WERI-Rb-1 (cell line): ENCODE measurements around the gene PRPF8.

Experiments
- DNase-seq: peaks from one replicate; pipeline ENCODE4 v3.0.0-alpha.2; 2020
- H3K27ac ChIP-seq: fragments of 250-450 bp; sonication (Bioruptor Pico); 2 replicates; pipeline ENCODE4 v1.5.1; 2020; ENCODE audit warnings: mild to moderate bottlenecking, moderate library complexity
- H3K27me3 ChIP-seq: fragments of 250-450 bp; sonication (Bioruptor Pico); 2 replicates; pipeline ENCODE4 v1.5.1; 2021; ENCODE audit warnings: mild to moderate bottlenecking, low read depth, moderate library complexity; ENCODE audit not compliant: insufficient read depth, severe bottlenecking
- H3K36me3 ChIP-seq: fragments of 250-450 bp; sonication (Bioruptor Pico); 2 replicates; pipeline ENCODE4 v1.5.1; 2020; ENCODE audit warnings: mild to moderate bottlenecking, moderate library complexity
- H3K4me3 ChIP-seq: 2 replicates; pipeline ENCODE4 v1.5.1; 2011; ENCODE audit warnings: low read depth, mild to moderate bottlenecking, control low read depth, low read length
- H3K9me3 ChIP-seq: fragments of 250-450 bp; sonication (Bioruptor Pico); 2 replicates; pipeline ENCODE4 v1.5.1; 2021; ENCODE audit warnings: mild to moderate bottlenecking, moderate library complexity; ENCODE audit not compliant: severe bottlenecking
- TF ChIP-seq, protein P1 (sequence below): IDR thresholded peaks from 2 replicates; pipeline ENCODE4 v1.5.1; 2011; ENCODE audit warnings: low read depth, mild to moderate bottlenecking, control low read depth, inconsistent platforms, low read length

PRPF8 gene

DNA sequence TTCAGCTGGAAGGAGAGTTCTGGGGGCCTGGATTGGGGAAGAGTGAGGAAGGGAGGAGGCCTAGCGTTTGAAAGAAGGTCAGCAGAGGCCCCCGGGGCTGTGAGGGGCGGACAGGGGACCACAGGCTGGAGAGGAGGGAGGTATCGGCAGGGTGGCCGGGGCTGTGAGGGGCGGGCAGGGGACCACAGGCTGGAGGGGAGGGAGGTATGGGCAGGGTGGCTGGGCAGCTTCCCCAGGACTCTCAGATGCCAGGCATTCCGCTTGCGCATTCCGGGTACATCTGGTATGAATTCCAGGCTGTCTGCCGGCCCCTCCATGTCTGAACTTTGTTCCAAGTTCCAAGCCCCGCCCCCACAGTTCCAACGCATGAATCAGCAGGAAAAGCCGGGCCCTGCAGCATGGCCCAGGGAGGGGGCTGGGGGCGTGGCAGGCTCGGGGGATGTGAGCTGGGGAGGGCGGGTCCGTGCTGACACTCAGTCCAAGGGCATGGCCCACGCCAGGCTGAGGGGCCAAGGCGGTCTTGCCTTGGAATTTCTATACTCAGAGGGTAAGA, 29.8 kb upstream of the PRPF8 start:
- Histone ChIP-seq H3K27me3 (no peaks in the 10 kb centered on the region), H3K27ac (peak overlapping the region; percentile 44; the same call in 1 of the 2 replicates), H3K36me3 (no peaks in the 10 kb centered on the region), H3K4me3 (peak overlapping the region; percentile 29), H3K9me3 (no peaks in the 10 kb centered on the region)
- peak; percentile 92 for DNase-seq
- TF ChIP-seq, protein P1, sequence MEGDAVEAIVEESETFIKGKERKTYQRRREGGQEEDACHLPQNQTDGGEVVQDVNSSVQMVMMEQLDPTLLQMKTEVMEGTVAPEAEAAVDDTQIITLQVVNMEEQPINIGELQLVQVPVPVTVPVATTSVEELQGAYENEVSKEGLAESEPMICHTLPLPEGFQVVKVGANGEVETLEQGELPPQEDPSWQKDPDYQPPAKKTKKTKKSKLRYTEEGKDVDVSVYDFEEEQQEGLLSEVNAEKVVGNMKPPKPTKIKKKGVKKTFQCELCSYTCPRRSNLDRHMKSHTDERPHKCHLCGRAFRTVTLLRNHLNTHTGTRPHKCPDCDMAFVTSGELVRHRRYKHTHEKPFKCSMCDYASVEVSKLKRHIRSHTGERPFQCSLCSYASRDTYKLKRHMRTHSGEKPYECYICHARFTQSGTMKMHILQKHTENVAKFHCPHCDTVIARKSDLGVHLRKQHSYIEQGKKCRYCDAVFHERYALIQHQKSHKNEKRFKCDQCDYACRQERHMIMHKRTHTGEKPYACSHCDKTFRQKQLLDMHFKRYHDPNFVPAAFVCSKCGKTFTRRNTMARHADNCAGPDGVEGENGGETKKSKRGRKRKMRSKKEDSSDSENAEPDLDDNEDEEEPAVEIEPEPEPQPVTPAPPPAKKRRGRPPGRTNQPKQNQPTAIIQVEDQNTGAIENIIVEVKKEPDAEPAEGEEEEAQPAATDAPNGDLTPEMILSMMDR, result no peak

DNA sequence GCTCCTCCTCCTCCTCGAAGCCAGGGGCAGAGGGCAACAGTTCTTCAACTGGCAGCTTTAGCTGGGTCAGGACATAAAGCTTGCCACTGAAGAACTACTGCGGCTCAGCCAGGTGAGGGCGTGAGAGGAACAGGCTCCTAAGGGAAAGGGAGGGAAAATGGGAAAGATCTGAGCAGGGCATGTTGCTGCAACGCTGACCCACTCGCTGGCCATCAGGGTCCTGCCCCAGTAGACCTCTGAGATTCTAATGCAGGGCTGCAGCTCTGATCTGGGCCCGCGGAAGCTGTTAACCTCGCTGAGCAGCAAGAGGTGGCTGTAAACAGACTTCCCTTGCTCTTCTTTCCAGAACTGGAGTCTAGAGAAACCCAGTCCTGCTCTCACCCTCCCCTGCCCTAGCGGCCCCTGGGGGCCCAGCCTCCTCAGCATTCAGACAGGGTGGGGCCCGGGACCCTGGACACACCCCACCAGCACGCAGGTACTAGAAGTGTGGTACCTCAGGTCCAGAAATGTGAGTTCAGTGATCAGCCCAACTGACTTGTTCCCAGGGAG, 29.3 kb upstream of the PRPF8 start:
- H3K4me3 ChIP-seq, result peak overlapping the region; percentile 29

DNA sequence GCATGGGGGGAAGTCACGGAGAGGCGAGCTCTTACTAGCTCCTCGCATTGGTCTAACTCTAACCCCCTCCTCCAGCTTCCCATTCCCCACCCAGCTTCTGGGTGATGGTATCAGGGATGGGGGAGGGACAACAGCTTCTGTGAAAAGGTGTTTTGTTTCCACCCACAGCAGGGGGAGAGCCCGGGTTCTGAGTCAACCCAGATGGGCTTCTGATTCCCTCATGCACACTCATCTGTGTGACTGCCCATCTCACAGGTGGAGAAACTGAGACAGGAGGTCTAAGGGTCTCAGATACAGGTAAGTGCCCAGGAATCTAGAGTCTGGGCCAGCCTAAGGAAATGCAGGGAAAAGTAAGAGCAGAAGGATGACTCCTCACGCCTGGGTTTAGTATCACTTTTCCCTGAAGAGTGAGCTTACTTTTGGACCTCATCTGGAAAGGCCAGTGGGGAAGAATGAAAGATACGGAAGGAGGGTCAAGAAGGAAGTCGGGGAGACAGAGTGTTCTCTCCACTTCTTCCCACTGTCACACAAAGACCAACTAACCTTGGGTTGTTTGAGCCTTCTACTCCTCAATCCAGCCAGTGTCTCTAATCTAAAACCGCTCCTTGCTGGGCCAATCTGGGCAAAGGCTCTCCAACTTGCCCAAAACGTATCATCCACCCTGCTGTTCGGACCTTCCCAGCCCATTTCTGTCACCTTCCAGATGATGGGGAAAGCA, 28.7 kb upstream of the PRPF8 start:
- H3K9me3 ChIP-seq, result no peaks in the 10 kb centered on the region
- H3K4me3 ChIP-seq, result no peak overlapping the region
- DNase-seq, result no peak
- no peaks in the 10 kb centered on the region for H3K27me3 ChIP-seq
- H3K27ac ChIP-seq, result no peak overlapping the region
- H3K36me3 ChIP-seq, result no peaks in the 10 kb centered on the region
- TF ChIP-seq, protein P1, result no peak

More for the DNA sequence above, 29.3 kb upstream of the PRPF8 start:
- TF ChIP-seq, protein P1, result peak; percentile 89
- H3K27me3 ChIP-seq, result no peaks in the 10 kb centered on the region
- DNase-seq, result peak; percentile 82
- H3K36me3 ChIP-seq, result no peaks in the 10 kb centered on the region
- peak overlapping the region; percentile 44; the same call in 1 of the 2 replicates for H3K27ac ChIP-seq
- H3K9me3 ChIP-seq, result no peaks in the 10 kb centered on the region

DNA sequence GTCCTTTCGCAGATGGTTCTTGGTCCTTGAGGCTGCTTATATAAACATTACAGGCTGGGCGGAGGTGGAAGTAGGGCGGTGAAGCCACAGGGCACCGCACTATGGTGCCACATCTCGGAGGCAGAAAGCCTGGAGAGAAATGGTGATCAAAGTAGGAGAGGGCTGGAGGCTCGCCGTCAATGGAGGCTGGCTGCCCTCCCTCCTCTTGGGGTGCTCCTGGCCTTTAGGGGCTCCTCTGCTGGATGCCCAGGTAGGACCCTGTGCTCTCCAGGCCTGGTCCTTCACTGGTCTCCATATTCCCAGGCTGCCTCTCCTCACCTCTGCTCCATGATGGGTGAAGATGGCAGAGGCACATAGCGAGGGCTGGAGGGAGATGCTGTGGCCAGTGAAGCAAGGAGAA, 27.6 kb upstream of the PRPF8 start:
- Histone ChIP-seq H3K27ac (no peak overlapping the region), H3K27me3 (no peaks in the 10 kb centered on the region), H3K9me3 (no peaks in the 10 kb centered on the region), H3K4me3 (no peak overlapping the region), H3K36me3 (no peaks in the 10 kb centered on the region)
- TF ChIP-seq, protein P1, result no peak
- DNase-seq, result no peak

DNA sequence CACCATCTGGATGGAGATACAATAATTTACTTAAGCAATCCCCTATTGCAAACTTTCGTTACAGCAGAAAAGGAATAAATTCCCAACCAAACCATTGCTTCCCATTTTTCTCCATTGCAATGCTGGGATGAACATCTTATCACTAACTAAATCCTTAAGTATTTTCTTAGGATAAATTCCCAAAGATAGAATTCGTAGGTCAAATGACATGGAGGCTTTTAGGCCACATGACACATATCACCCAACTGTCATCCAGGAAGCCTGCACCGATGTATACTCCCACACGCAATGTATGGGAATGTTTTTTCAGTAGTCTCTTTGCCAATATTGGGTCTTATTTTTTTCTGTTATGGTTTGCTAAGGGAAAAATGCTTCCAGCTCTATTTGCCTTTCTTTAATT, 27.1 kb upstream of the PRPF8 start:
- Histone ChIP-seq H3K4me3 (no peak overlapping the region), H3K9me3 (no peaks in the 10 kb centered on the region), H3K27ac (no peak overlapping the region), H3K36me3 (no peaks in the 10 kb centered on the region), H3K27me3 (no peaks in the 10 kb centered on the region)
- TF ChIP-seq, protein P1, result no peak
- no peak for DNase-seq
